Measurements from ENCODE around the gene FNBP1L.

Gene FNBP1L

GRCh38 chr1:93603106-93603505 lies 155.2 kb downstream of the FNBP1L start:
- Histone ChIP-seq H4K20me1 (ENCODE audit: insufficient read depth, low read length) (no peaks in the 10 kb centered on the region), H3K9ac (ENCODE audit: low read length) (no peak overlapping the region), H2AFZ (ENCODE audit: low read length) (no peak overlapping the region), H3K27me3 (ENCODE audit: insufficient read depth, low read length) (peaks cover 17% of the 10 kb centered on the region), H3K4me3 (ENCODE audit: low read depth, low read length, poor library complexity, severe bottlenecking) (no peak overlapping the region), H3K4me1 (ENCODE audit: insufficient read depth, low read length, severe bottlenecking) (no peaks in the 10 kb centered on the region), H3K9me3 (ENCODE audit: low read length) (no peaks in the 10 kb centered on the region), H3K36me3 (ENCODE audit: insufficient read depth, low read length) (no peaks in the 10 kb centered on the region), H3K9me2 (ENCODE audit: low read depth, low read length) (no peaks in the 10 kb centered on the region), H3F3A (ENCODE audit: insufficient read depth, low read length) (no peaks in the 10 kb centered on the region), H3K79me2 (ENCODE audit: insufficient read depth, low read length) (no peaks in the 10 kb centered on the region), H3K4me2 (ENCODE audit: low read length) (no peak overlapping the region), H3K27ac (ENCODE audit: low read depth, low read length, poor library complexity, severe bottlenecking) (no peak overlapping the region)
- TF ChIP-seq EZH2 (IDR thresholded peaks at IDR 0.05; ENCODE audit: borderline replicate concordance, low read length) = no peak
- no peak for TF ChIP-seq CTCF (IDR thresholded peaks at IDR 0.05; ENCODE audit: low read length)

GRCh38 chr1:93603601-93604000 lies 155.7 kb downstream of the FNBP1L start:
- Histone ChIP-seq H3K27me3 (ENCODE audit: insufficient read depth, low read length) (peaks cover 17% of the 10 kb centered on the region), H3K27ac (ENCODE audit: low read depth, low read length, poor library complexity, severe bottlenecking) (no peak overlapping the region), H3F3A (ENCODE audit: insufficient read depth, low read length) (no peaks in the 10 kb centered on the region), H3K36me3 (ENCODE audit: insufficient read depth, low read length) (no peaks in the 10 kb centered on the region), H3K4me3 (ENCODE audit: low read depth, low read length, poor library complexity, severe bottlenecking) (no peak overlapping the region), H3K4me2 (ENCODE audit: low read length) (no peak overlapping the region), H4K20me1 (ENCODE audit: insufficient read depth, low read length) (no peaks in the 10 kb centered on the region), H2AFZ (ENCODE audit: low read length) (no peak overlapping the region), H3K9ac (ENCODE audit: low read length) (no peak overlapping the region), H3K9me3 (ENCODE audit: low read length) (no peaks in the 10 kb centered on the region), H3K79me2 (ENCODE audit: insufficient read depth, low read length) (no peaks in the 10 kb centered on the region), H3K9me2 (ENCODE audit: low read depth, low read length) (no peaks in the 10 kb centered on the region), H3K4me1 (ENCODE audit: insufficient read depth, low read length, severe bottlenecking) (no peaks in the 10 kb centered on the region)
- TF ChIP-seq CTCF (IDR thresholded peaks at IDR 0.05; ENCODE audit: low read length) (no peak), EZH2 (IDR thresholded peaks at IDR 0.05; ENCODE audit: borderline replicate concordance, low read length) (no peak)
